ENCODE measurements around the gene NTN3. TPM values are rescaled to one million over a fixed set of nuclear protein-coding genes. Genes with fewer than 3 reads are reported as not detected.
A peak's percentile ranks its signal among the peaks of the same experiment; 100 is the strongest.

NTN3 gene
- total and polyA plus RNA-seq, 2 of the 8 experiments (the other 6 are each of a cell fraction or from before 2014, with no cell fraction given), result 0.30 to 0.34 TPM

DNA sequence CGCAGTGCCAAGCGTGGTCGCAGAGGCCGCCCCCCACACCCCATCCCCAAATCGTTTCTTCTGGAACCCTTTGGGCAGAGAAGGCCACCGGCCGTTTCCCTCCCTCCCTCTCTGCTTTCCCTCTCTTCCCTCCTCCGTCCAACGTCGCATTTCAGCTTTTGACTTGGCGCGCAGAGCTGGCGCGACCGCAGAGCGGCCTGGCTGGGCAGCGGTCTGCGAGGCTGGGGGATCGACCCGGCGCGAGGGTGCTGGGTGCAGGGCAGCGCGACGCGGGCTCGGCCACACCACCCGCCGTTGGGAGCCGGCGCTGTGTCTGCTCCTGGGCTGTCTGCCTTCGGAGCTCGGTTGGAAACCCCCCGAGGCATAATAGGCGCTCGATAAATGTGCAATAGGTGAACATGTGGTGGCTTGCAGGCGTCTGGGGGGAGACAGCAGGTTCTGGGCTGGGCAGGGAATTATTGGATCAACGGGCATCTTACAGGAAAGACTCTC lies 2.8 kb upstream of the NTN3 start:
- 0 out of 2 replicates have a peak overlapping the region, but pooled peaks have one; percentile 61 for H2BK20ac ChIP-seq (ENCODE audit: low read length)
- peak overlapping the region; percentile 46; the same call in 1 of the 2 replicates for H2BK15ac ChIP-seq (ENCODE audit: low read length)
- peak overlapping the region; percentile 68 for H3K14ac ChIP-seq (ENCODE audit: insufficient read length)
- peak overlapping the region; percentile 98 for H3K4ac ChIP-seq (replicated peaks; ENCODE audit: insufficient read length, low read depth, low read length)
- no peak overlapping the region for H3K23ac ChIP-seq (ENCODE audit: insufficient read length)
- peak overlapping the region; percentile 96 for H4K91ac ChIP-seq (replicated peaks; ENCODE audit: insufficient read length, low read length)
- ChIA-PET POLR2A (ENCODE audit: partially characterized antibody) (interaction anchor here (0.8 to 2.3 kb wide), 13 partner anchors 9 to 280 kb away, joined by 3 to 21 read pairs (median 4); partner anchors contain the start of genes AMDHD2, ATP6V0C, ECI1 and TEDC2), CTCF (ENCODE audit: partially characterized antibody) (interaction anchor here (1.3 to 4.0 kb wide), 4 partner anchors 7 to 33 kb away, joined by 4 to 15 read pairs (median 8); partner anchors contain the start of gene TEDC2)
- 6% methylated on average over 32 of the region's 38 CpGs; no CpG with 5 or more reads in 1 of the 2 experiments for WGBS, 2 experiments (ENCODE audit: extremely low coverage in 1 of 2, insufficient coverage in 1 of 2, insufficient read length in 1 of 2, insufficient replicate concordance in 2 of 2, low coverage in 1 of 2, low lambda C conversion rate in 2 of 2, missing lambda C conversion rate in 1 of 2)
- H3K4me3 ChIP-seq (ENCODE audit: extremely low read depth in 1 of 4, insufficient read depth in 2 of 4, low read depth in 3 of 4, low read length in 4 of 4), result peak overlapping the region; percentile 36 to 73 (median 44)
- H3K79me2 ChIP-seq (ENCODE audit: control insufficient read depth in 1 of 2, insufficient read depth in 2 of 2, low read length in 2 of 2), result no peaks in the 10 kb centered on the region
- FAIRE-seq, result no peak
- peak overlapping the region; percentile 73 for H3K56ac ChIP-seq (replicated peaks; ENCODE audit: insufficient read length, low read depth, low read length)
- H3K27me3 ChIP-seq (replicated peaks in 1 of 4; ENCODE audit: control insufficient read depth in 3 of 4, extremely low read depth in 1 of 4, insufficient read depth in 3 of 4, low read length in 3 of 4), result peaks cover 21 to 50% (median 46%) of the 10 kb centered on the region in 4 experiments
- peak overlapping the region; percentile 88 to 94 for H3K4me2 ChIP-seq (ENCODE audit: insufficient read depth in 1 of 2, low read depth in 2 of 2, low read length in 2 of 2)
- H3K23me2 ChIP-seq (ENCODE audit: low read depth, low read length), result peaks cover 14% of the 10 kb centered on the region; the same call in 1 of the 2 replicates
- DNase-seq (ENCODE audit: low read depth in 1 of 2, low spot score in 2 of 2), result peak in 1 of 2 experiments; percentile 61
- H2BK120ac ChIP-seq (replicated peaks; ENCODE audit: low read depth, low read length), result peak overlapping the region; percentile 61
- peak overlapping the region; percentile 68; the same call in 1 of the 2 replicates for H2BK12ac ChIP-seq (ENCODE audit: low read depth, low read length)
- H2AFZ ChIP-seq (ENCODE audit: low read length), result no peak overlapping the region
- peak overlapping the region; percentile 97 for H4K8ac ChIP-seq (ENCODE audit: extremely low read depth, insufficient read depth, low read length)
- peak overlapping the region; percentile 50 for H4K5ac ChIP-seq (ENCODE audit: insufficient read length, low read depth, low read length)
- H2AK5ac ChIP-seq (ENCODE audit: low read depth, low read length), result no peak overlapping the region
- peaks cover 2 to 8% of the 10 kb centered on the region in 2 experiments for H4K20me1 ChIP-seq (replicated peaks in 1 of 2; ENCODE audit: control insufficient read depth in 1 of 2, insufficient read depth in 2 of 2, low read length in 2 of 2)
- H3K18ac ChIP-seq (ENCODE audit: extremely low read depth, low read length), result peak overlapping the region; percentile 98
- peak overlapping the region; percentile 71; the same call in 1 of the 2 replicates for H2BK5ac ChIP-seq (ENCODE audit: low read depth, low read length)
- H3K36me3 ChIP-seq (ENCODE audit: control insufficient read depth in 2 of 4, insufficient read depth in 4 of 4, low read length in 3 of 4), result peaks cover 0 to 4% (median 2%) of the 10 kb centered on the region in 4 experiments; a peak in 2 of 8 replicates
- H3K9ac ChIP-seq (replicated peaks in 1 of 4; ENCODE audit: extremely low read depth in 1 of 4, low read depth in 3 of 4, low read length in 3 of 4), result peak overlapping the region; percentile 50 to 86 (median 62); a peak in 6 of 7 replicates
- no peak overlapping the region for H3K27ac ChIP-seq (ENCODE audit: low read depth, low read length)
- H3K9me3 ChIP-seq (ENCODE audit: insufficient read depth in 2 of 2, low read depth in 1 of 2, low read length in 1 of 2), result no peaks in the 10 kb centered on the region
- H3K79me1 ChIP-seq (ENCODE audit: low read depth, low read length), result no peaks in the 10 kb centered on the region
- peaks cover 0 to 37% (median 29%) of the 10 kb centered on the region in 4 experiments; a peak in 6 of 7 replicates for H3K4me1 ChIP-seq (replicated peaks in 1 of 4; ENCODE audit: control insufficient read depth in 3 of 4, insufficient read depth in 4 of 4, low read length in 3 of 4)
- TF ChIP-seq TAF1 (IDR thresholded peaks at IDR 0.05; ENCODE audit: low read depth, low read length) (0 out of 2 replicates have a peak, but pooled peaks have one; percentile 5), ASH2L (IDR thresholded peaks at IDR 0.05; ENCODE audit: low read length) (peak; percentile 31), SIN3A (conservative IDR thresholded peaks at IDR 0.05 in 1 of 2, IDR thresholded peaks at IDR 0.05 in 1 of 2; ENCODE audit: low read depth in 1 of 2, low read length in 2 of 2) (peak in 1 of 2 experiments; percentile 46; a peak in 1 of 4 replicates), JUND (IDR thresholded peaks at IDR 0.05; ENCODE audit: low read length) (no peak), POLR2A (IDR thresholded peaks at IDR 0.05; ENCODE audit: control extremely low read depth in 1 of 2, low read depth in 2 of 2, low read length in 2 of 2) (no peak), EGR1 (IDR thresholded peaks at IDR 0.05; ENCODE audit: borderline replicate concordance, low read depth, low read length) (no peak), SUZ12 (IDR thresholded peaks at IDR 0.05; ENCODE audit: low read length) (0 out of 2 replicates have a peak, but pooled peaks have one; percentile 28), RXRA (IDR thresholded peaks at IDR 0.05; ENCODE audit: insufficient read depth, low read depth, low read length) (no peak)
- TF ChIP-seq, protein P1, sequence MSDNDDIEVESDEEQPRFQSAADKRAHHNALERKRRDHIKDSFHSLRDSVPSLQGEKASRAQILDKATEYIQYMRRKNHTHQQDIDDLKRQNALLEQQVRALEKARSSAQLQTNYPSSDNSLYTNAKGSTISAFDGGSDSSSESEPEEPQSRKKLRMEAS (IDR thresholded peaks at IDR 0.05), result no peak
- TF ChIP-seq, protein P2, sequence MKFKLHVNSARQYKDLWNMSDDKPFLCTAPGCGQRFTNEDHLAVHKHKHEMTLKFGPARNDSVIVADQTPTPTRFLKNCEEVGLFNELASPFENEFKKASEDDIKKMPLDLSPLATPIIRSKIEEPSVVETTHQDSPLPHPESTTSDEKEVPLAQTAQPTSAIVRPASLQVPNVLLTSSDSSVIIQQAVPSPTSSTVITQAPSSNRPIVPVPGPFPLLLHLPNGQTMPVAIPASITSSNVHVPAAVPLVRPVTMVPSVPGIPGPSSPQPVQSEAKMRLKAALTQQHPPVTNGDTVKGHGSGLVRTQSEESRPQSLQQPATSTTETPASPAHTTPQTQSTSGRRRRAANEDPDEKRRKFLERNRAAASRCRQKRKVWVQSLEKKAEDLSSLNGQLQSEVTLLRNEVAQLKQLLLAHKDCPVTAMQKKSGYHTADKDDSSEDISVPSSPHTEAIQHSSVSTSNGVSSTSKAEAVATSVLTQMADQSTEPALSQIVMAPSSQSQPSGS (IDR thresholded peaks at IDR 0.05; ENCODE audit: low read length), result no peak
